ENCODE results near the gene NUP153.

- TF ChIP-seq, protein P1, sequence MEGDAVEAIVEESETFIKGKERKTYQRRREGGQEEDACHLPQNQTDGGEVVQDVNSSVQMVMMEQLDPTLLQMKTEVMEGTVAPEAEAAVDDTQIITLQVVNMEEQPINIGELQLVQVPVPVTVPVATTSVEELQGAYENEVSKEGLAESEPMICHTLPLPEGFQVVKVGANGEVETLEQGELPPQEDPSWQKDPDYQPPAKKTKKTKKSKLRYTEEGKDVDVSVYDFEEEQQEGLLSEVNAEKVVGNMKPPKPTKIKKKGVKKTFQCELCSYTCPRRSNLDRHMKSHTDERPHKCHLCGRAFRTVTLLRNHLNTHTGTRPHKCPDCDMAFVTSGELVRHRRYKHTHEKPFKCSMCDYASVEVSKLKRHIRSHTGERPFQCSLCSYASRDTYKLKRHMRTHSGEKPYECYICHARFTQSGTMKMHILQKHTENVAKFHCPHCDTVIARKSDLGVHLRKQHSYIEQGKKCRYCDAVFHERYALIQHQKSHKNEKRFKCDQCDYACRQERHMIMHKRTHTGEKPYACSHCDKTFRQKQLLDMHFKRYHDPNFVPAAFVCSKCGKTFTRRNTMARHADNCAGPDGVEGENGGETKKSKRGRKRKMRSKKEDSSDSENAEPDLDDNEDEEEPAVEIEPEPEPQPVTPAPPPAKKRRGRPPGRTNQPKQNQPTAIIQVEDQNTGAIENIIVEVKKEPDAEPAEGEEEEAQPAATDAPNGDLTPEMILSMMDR (IDR thresholded peaks at IDR 0.05; ENCODE audit: insufficient read depth, low read length) = no peak
- TF ChIP-seq GABPA (IDR thresholded peaks at IDR 0.05; ENCODE audit: low read depth) = no peak
- no peak for TF ChIP-seq SPI1 (IDR thresholded peaks at IDR 0.05; ENCODE audit: borderline replicate concordance, low read depth)
- TF ChIP-seq POLR2AphosphoS5 (IDR thresholded peaks at IDR 0.05; ENCODE audit: low read depth) = no peak
- TF ChIP-seq REST (IDR thresholded peaks at IDR 0.05; ENCODE audit: insufficient replicate concordance, low read depth) = no peak
These were observed 31.1 kb upstream of the NUP153 start for GRCh38 chr6:17737704-17738252.
